GM19395 (cell line): ENCODE measurements around the gene ATP5F1D.

Source experiments
- ATAC-seq: cut with Tn5 transposase; IDR thresholded peaks from one replicate; pipeline ENCODE4 v1.9.1; 2021; ENCODE audit warnings: mild to moderate bottlenecking, moderate library complexity; ENCODE audit not compliant: unreplicated experiment

The ATP5F1D gene

DNA sequence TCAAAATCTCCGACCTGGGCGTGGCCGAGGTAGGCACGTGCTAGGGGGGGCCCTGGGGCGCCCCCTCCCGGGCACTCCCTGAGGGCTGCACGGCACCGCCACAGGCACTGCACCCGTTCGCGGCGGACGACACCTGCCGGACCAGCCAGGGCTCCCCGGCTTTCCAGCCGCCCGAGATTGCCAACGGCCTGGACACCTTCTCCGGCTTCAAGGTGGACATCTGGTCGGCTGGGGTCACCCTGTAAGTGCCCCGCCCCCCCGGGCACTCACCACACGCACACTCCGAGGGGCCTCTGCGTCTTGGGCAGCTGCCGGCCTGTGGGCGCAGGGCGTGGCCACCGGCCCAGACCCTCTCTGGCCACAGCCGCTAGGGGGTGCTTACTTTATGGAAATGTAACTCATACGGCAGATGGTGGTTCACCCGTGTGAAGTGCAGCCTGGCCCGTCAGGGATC is 21.0 kb upstream of the ATP5F1D start:
- ATAC-seq = no peak

DNA sequence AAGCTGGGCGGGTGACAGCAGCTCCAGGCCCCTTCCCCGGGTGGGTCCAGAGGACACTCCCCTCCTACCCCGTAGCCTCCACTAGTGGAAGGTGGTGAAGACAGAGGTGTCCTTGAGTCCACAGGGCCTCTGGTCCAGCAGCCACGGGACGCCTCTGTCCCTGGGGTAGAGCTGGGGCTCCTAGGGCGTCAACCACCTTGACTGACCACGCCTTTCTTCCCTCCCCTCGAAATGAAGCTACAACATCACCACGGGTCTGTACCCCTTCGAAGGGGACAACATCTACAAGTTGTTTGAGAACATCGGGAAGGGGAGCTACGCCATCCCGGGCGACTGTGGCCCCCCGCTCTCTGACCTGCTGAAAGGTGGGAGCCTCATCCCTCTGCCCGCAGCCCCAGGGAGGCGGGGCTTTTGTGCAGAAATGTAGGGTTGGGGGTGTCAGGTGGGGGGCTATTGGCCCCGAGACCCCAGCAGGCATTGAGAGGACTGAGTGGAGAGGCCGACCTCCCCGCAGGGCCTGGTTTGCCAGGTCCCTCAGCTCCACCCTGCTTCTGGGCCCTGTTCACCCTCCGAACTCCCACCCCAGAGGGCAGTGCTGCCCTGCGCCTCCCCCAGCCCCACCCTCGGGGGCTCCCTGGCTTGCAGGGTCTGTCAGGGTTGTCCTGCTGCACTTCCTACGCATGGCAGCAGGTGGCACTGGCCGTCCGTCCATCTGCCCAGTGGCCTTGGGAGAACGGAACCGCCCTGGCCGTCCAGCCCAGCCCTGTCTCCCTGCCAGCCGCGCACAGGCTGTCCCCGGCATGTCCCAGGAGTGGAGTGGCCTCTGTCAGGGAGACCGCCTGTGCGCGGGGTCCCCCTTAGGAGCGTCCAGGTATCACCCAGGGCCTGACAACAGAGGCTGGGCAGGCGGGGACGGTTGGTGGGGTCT is 20.3 kb upstream of the ATP5F1D start:
- no peak for ATAC-seq

DNA sequence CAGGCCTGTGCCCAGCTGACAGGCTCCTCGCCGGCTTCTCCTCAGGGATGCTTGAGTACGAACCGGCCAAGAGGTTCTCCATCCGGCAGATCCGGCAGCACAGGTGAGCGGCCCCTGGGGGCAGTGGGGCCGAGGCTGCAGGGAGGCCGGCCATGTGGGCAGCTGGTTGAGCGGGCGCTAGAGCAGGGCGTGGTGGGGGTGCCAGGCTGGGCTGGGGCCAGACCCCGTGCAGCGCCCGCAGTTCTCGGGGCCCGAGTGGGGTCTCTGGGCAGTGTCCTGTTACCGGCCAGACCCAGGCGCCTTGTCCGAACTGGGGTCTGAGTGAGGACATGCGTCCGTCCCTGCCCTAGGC is 19.7 kb upstream of the ATP5F1D start:
- ATAC-seq = no peak

DNA sequence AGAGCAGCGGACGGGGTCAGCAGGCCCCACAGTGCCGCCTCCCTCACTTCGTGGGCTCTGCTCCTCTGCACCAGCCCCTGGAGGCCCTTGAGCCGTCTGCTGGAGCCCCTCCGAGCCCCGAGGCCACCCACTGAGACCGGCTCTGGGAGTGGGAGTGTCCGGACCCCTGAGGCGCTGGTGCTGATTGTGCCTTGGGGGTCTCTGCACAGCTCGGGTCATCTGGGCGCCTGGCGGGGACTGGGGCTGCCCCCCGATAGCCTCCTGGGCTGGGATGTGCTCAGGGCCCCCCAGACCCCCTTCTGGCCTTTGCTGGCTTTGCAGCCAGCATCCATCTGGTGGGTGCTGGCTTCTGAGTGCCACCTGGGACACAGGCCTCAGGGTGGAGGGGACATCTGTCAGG is 19.2 kb upstream of the ATP5F1D start:
- no peak for ATAC-seq

DNA sequence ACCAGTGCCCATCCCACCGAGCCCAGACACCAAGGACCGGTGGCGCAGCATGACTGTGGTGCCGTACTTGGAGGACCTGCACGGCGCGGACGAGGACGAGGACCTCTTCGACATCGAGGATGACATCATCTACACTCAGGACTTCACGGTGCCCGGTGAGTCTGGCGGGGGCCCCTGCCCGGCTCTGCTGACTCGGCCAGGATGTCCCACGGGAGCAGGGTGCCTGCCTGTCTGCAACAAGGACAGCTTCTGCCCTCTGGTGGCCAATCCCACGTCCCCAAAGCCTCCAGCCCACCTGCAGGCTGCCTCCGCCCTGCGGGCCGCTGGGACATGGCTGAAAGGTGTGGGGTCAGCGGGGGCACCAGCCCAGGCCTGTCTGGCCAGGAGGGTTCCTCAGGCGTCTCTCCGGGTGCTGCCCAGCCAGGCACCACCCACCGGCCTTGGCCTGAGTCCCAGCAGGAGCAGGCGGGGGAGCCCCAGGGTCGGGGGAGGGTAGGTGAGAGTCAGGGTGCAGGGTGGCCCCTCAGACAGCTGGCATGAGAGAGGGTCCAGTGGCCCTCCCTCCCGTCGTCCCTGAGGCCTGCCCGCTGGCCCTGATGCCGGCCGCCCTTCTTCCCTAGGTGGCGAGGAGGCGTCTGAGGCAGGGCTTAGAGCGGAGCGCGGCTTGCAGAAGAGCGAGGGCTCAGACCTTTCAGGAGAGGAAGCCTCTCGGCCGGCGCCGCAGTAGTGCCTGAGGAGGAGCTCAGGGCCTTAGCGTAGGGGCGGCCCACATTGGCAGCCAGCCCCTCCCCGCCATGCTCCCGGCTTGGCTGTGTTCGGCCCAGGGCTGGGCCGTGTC is 18.3 kb upstream of the ATP5F1D start:
- no peak for ATAC-seq

DNA sequence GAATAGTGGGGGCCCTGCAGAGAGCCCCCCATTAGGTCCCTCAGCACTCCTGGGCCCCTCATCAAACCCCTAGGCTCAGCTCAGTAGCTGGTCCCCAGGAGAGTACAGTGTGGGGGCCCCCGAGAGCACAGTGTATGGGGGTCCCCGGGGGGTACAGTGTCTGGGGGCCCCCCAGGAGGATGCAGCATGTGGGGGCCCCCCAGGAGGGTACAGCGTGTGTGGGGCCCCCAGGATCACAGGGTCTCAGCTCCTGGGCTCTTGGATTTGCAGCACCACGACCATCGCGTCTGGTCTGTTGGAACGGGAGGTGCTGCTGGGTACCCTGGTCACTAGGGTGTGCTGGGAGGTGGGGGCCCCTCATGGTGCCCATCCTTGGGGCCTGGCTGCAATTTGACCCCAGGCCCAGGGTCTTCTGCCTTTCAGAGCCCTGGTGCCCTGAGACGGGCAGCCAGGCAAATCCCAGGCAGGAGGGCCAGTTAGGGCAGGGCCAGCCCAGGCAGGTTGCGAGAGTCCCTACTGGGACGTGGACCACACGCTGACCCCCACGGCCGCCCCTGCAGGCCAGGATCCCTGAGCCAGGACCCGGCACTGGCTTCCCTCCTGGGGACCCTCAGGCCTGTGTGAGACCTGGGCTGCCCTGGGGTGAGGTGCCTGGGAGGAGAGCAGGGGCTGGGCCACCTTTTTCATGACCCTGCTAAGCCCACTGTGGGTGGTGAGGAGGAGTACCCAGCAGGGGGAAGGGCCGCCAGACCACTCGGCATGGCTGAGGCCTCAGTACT is 17.3 kb upstream of the ATP5F1D start:
- ATAC-seq = no peak

DNA sequence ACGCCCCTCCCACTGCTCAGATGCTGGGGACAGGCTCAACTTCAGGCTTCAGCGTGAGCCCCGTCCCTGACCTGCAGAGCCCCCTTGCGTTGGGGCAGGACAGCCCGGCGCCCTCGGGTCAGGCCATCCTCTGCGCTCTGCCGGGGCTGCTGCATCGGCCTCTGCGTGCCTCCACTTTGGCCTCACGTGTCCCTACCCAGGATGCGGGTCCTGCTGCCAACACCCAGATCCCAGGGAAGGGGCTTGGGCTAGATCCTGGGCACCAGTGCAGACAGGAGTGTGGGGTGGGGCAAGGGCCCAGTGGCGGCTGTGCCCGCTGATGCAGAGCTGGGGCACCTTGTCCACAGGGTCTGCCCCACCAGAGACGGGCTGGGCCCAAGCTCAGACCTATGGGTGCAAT is 16.7 kb upstream of the ATP5F1D start:
- no peak for ATAC-seq

DNA sequence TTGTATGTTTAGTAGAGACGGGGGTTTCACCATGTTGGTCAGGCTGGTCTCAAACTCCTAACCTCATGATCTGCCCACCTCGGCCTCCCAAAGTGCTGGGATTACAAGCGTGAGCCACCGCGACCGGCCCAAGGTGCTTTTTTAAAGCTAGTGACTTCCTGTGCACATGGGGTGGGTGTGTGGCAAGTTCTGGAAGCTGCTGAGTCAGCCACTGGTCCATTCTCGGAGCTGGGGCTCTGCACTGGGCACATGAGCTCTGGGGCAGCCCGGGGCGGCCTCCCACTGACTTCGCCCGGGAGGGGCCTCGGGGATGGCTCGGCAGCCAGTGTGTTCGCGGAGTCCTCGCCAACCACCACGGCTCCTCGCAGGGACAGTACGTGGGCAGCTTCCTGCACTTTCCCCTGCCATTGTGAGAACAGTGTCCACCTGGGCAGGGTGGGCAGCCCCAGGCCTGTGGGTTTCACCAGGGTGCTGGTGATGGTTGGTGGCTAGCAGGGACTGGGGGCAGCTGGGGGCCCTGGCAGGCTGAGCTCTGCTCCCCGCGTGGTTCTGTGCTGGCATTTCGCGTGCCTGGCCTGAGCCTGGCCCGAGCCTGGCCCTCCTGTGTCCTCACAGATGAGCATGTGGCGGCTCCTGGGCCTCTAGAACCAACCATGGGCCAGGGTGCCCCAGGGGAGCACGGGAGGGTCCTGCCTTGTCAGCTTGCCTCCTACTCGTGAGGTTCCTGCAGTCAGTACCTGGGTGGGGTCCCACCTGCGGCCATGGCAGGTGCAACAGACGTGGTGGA is 15.9 kb upstream of the ATP5F1D start:
- ATAC-seq = no peak

DNA sequence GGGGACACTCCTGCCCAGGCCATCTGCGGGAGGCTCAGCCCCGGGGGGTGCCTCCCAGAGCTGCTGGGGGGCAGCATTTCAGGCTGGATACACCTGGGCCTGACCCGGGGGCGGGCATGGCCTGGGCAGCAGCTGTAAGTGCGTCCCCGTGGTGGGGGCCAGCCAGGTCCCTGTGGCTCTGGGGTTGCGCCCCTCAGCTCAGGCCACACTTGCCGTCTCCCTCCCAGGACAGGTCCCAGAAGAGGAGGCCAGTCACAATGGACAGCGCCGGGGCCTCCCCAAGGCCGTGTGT is 15.4 kb upstream of the ATP5F1D start:
- ATAC-seq = no peak

DNA sequence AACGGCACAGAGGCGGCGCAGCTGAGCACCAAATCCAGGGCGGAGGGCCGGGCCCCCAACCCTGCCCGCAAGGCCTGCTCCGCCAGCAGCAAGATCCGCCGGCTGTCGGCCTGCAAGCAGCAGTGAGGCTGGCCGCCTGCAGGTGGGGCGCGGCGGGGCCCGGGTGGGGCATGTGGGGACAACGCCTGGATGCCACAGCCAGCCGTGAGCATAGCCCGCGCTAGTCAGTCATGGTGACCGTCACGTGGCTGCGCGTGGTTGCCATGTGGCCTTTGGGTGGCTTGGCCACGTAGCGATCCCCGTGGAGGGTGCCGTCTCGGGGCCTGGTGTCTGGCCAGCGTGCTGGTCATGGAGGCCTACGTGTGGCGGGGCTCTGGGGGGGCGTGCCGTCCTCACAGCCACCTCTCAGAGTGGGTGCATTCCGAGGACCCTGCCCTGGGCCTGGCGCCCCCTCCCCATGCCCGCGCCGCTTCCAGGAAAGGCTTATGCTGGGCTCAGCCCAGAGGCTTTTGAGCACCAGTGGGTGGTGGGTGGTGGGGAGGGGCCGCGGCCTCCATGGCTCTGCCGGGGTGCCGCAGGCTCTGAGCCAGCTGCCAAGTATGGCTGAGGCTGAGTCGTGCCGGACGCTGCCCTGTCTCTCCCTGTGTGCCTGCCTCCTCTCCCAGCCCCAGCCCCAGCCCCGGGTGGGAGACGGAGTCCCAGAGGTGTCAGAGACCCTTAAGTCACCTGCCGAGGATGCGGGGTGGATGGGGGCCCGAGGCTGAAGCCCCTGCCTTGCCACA is 14.8 kb upstream of the ATP5F1D start:
- no peak for ATAC-seq

DNA sequence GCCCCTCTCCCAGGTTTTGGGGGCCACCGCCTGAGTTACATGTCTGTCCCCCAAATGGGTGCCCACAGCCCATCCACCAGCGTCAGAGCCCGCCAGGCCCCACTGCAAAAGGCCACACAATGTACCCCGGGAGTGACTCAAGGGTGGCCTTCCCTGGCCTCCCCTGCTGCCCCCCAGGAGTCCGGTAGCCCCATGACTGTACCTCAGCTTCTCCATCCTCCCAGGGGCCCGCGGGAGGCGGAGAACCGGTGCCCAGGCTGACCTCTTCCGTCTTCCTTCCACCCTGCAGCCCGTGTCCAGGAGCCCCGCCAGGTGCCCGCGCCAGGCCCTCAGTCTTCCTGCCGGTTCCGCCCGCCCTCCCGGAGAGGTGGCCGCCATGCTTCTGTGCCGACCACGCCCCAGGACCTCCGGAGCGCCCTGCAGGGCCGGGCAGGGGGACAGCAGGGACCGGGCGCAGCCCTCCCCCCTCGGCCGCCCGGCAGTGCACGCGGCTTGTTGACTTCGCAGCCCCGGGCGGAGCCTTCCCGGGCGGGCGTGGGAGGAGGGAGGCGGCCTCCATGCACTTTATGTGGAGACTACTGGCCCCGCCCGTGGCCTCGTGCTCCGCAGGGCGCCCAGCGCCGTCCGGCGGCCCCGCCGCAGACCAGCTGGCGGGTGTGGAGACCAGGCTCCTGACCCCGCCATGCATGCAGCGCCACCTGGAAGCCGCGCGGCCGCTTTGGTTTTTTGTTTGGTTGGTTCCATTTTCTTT is 14.1 kb upstream of the ATP5F1D start:
- ATAC-seq = no peak

DNA sequence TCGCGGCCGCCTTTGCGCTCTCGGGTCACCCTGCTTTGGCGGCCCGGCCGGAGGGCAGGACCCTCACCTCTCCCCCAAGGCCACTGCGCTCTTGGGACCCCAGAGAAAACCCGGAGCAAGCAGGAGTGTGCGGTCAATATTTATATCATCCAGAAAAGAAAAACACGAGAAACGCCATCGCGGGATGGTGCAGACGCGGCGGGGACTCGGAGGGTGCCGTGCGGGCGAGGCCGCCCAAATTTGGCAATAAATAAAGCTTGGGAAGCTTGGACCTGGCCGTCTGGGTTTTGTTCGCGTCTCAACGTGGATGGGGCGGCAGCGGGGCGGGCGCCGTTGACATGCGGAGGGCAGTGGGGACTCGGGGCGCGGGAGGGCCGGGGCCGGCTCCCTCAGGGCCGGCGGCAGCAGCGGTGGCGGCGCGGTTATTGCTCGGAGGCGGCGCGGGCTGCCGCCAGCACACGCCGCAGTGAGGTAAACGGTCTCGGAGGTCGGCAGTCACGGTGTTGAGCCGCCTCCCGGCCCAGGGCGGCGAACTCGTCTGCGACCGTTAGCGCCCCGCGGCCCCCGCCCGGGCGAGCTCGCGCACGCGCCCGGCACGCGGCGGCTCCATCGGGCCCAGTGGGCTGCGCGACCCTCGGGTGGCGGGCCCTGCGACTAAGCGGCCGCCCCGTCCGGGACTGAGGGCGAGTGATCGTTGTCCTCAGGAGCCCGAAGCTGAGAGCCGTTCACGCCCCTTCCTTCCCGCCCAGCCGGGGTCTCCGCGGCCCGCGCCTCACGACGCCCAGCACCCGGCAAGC is 13.2 kb upstream of the ATP5F1D start:
- no peak for ATAC-seq

DNA sequence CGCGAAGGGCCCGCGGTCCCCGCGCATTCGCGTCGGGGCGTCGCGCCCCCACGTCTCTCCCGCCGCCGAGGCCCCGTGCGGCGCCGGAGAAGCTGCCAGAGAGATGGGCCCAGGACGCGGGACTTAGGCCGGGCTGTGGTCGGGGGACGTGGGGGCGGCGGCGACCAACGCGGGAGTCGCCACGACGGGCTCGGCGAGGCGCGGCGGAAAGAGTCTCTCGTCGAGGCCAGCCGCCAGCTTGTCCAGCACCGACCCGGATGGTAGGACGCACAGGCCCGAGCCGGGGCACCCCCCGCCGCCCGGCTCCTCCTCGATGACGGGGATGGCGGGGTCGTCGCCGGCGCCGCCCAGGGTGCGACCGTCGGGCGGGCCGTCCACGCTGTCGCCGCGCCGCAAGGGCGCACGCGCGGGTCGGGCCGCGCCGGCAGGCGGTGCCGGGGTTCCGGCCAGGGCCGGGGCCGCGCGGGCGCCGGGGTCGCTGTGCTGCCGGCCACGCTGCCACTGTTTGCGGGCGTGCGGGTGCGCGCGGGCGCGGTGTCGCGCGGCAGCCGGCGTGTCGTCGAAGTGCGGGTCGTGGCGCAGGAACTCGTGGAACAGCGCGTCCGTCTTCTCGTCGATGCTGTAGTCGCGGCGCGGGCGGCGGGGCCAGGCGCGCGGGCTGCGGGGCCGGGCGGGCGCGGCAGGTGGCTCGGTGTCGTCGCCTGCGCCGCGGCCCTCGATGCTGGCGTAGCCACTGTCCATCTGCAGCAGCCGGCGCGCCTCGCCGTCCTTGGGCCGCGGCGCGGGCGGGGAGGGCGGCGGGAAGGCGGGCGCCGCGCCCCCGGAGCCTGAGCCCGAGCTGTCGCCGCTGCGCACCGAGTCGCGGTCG is 12.3 kb upstream of the ATP5F1D start:
- no peak for ATAC-seq

DNA sequence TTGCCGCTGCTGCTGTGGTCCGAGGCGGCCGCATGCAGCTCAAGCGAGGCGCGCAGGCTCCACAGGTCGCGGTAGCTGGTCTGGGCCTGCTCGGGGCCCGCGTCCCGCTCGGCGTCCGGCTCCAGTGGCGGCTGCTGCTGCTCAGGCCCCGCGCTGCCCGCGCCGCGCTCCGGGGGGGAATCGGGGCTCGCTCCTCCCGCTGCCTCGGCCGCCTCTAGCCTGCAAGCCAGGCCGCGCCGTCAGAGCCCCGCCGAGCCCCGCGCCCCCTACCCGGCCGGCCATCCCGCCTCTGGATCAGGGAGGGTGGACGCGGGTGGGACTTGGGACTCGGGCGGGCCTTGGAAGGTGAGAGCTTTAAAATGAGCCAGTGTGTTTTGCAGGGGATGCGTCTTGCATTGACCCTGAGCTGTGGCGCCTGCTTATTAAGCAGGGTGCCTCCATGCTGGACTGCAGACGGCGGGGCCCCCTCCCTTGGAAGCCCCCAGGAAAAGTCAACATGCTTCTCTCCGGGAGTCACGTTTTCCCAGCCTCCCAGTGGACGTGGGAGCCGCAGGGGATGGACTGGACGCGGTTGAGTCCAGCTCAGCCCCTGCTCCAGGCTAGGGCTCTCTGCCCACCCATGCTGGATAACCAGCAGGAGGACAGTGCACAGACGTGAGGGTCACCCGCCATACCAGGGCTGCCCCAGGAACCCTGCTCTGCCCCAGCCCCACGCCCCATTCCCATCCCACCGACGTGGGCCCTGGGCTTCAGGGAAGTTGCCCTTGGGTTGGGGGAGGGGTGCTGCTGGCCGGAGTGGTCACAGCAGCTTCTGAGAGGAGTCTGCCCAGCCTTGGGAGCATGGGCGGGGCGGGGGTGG is 11.4 kb upstream of the ATP5F1D start:
- no peak for ATAC-seq

DNA sequence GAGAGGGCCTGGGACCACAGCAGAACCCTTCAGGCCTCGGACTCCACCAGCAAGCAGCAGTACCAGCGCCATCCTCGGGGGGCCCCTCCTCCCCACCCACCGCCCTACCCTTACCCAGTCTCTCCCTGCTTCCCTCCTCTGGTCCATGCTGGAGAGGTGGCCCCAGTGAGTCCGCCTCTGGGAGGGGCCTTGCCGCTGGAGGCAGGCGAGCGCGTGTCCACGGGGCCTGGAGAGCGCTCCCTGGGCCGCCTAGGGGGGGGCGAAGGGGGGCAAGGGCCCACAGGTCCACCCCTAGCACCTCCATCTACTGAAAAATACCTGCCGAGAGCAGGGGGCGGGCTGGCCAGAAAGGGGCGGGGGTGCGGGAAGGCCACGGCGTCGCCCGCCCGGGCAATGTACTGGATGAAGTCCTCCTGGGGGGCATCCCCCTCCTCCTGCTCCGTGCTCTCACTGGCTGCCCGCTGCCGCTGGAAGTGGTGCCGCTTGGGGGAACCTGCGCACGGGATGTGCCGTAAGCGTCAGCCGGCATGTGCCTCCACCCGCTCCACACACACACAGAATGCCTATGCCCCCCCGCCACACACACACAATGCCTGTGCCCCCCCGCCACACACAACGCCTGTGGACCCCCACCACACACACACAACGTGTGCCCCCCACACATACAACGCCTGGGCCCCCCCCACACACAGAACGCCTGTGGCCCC is 10.6 kb upstream of the ATP5F1D start:
- ATAC-seq = no peak
